ENCODE measurements around the gene CCDC197. TPM values are rescaled to one million over a fixed set of nuclear protein-coding genes. Genes with fewer than 3 reads are reported as not detected.

Gene CCDC197
- 0.13 TPM for polyA plus RNA-seq (ENCODE audit: insufficient read length)

- DNase-seq (ENCODE audit: low read depth): no peak
Observed at GRCh38 chr14:93997082-93997481, at the start of gene CCDC197. TSS of gene CCDC197 (plus strand) at chr14:93997301. CDS start at chr14:93998132, 831 bp downstream.

- no peak for DNase-seq (ENCODE audit: low read depth)
Observed at GRCh38 chr14:93949511-93950075, 47.5 kb upstream of the CCDC197 start.

GRCh38 chr14:93950948-93951634, 46.0 kb upstream of the CCDC197 start:
- DNase-seq (ENCODE audit: low read depth): no peak

GRCh38 chr14:93951635-93952540, 45.2 kb upstream of the CCDC197 start:
- DNase-seq (ENCODE audit: low read depth): no peak

GRCh38 chr14:93952829-93953228, 44.3 kb upstream of the CCDC197 start:
- DNase-seq (ENCODE audit: low read depth): no peak

GRCh38 chr14:93953263-93953662, 43.8 kb upstream of the CCDC197 start:
- no peak for DNase-seq (ENCODE audit: low read depth)

GRCh38 chr14:93953739-93954515, 43.2 kb upstream of the CCDC197 start:
- DNase-seq (ENCODE audit: low read depth): no peak

GRCh38 chr14:93954516-93954830, 42.6 kb upstream of the CCDC197 start:
- no peak for DNase-seq (ENCODE audit: low read depth)

- DNase-seq (ENCODE audit: low read depth): no peak
Observed at GRCh38 chr14:93954900-93955849, 41.9 kb upstream of the CCDC197 start.

- no peak for DNase-seq (ENCODE audit: low read depth)
Observed at GRCh38 chr14:93955850-93956481, 41.1 kb upstream of the CCDC197 start.

- DNase-seq (ENCODE audit: low read depth): no peak
Observed at GRCh38 chr14:93956514-93957332, 40.4 kb upstream of the CCDC197 start.

- no peak for DNase-seq (ENCODE audit: low read depth)
Observed at GRCh38 chr14:93957333-93957710, 39.8 kb upstream of the CCDC197 start.

GRCh38 chr14:93957751-93958566, 39.1 kb upstream of the CCDC197 start:
- DNase-seq (ENCODE audit: low read depth): no peak

- DNase-seq (ENCODE audit: low read depth): no peak
Observed at GRCh38 chr14:93958567-93959238, 38.4 kb upstream of the CCDC197 start.

- DNase-seq (ENCODE audit: low read depth): no peak
Observed at GRCh38 chr14:93959239-93960107, 37.6 kb upstream of the CCDC197 start.

- DNase-seq (ENCODE audit: low read depth): no peak
Observed at GRCh38 chr14:93960108-93960475, 37.0 kb upstream of the CCDC197 start.
